ENCODE results near the gene GLUD2. TPM values are rescaled to one million over a fixed set of nuclear protein-coding genes. Genes with fewer than 3 reads are reported as not detected.

The GLUD2 gene
- total and polyA plus RNA-seq, 2 of the 8 experiments (the other 6 are each of a cell fraction or from before 2014, with no cell fraction given): 0.14 to 0.26 TPM

DNA sequence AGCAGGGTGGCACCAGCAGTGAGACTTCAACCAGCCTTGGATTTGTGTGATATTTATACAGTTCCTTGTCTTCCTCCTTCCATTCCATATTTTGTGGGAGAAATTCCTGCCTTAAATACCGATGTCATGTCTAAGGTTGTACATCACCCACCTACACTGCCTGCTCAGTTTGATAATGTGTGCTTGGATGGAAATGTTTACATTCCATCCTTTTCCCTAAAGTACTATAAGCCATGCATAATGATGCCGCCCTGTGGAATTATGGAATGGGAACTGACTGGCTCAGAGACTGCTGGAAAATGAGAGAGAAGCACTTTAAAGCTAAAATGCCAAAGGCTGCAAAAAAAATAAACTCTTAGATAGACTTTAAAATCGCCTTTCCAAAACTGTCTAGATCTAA is 11.3 kb upstream of the GLUD2 start (continued):
- TF ChIP-seq, protein P1, sequence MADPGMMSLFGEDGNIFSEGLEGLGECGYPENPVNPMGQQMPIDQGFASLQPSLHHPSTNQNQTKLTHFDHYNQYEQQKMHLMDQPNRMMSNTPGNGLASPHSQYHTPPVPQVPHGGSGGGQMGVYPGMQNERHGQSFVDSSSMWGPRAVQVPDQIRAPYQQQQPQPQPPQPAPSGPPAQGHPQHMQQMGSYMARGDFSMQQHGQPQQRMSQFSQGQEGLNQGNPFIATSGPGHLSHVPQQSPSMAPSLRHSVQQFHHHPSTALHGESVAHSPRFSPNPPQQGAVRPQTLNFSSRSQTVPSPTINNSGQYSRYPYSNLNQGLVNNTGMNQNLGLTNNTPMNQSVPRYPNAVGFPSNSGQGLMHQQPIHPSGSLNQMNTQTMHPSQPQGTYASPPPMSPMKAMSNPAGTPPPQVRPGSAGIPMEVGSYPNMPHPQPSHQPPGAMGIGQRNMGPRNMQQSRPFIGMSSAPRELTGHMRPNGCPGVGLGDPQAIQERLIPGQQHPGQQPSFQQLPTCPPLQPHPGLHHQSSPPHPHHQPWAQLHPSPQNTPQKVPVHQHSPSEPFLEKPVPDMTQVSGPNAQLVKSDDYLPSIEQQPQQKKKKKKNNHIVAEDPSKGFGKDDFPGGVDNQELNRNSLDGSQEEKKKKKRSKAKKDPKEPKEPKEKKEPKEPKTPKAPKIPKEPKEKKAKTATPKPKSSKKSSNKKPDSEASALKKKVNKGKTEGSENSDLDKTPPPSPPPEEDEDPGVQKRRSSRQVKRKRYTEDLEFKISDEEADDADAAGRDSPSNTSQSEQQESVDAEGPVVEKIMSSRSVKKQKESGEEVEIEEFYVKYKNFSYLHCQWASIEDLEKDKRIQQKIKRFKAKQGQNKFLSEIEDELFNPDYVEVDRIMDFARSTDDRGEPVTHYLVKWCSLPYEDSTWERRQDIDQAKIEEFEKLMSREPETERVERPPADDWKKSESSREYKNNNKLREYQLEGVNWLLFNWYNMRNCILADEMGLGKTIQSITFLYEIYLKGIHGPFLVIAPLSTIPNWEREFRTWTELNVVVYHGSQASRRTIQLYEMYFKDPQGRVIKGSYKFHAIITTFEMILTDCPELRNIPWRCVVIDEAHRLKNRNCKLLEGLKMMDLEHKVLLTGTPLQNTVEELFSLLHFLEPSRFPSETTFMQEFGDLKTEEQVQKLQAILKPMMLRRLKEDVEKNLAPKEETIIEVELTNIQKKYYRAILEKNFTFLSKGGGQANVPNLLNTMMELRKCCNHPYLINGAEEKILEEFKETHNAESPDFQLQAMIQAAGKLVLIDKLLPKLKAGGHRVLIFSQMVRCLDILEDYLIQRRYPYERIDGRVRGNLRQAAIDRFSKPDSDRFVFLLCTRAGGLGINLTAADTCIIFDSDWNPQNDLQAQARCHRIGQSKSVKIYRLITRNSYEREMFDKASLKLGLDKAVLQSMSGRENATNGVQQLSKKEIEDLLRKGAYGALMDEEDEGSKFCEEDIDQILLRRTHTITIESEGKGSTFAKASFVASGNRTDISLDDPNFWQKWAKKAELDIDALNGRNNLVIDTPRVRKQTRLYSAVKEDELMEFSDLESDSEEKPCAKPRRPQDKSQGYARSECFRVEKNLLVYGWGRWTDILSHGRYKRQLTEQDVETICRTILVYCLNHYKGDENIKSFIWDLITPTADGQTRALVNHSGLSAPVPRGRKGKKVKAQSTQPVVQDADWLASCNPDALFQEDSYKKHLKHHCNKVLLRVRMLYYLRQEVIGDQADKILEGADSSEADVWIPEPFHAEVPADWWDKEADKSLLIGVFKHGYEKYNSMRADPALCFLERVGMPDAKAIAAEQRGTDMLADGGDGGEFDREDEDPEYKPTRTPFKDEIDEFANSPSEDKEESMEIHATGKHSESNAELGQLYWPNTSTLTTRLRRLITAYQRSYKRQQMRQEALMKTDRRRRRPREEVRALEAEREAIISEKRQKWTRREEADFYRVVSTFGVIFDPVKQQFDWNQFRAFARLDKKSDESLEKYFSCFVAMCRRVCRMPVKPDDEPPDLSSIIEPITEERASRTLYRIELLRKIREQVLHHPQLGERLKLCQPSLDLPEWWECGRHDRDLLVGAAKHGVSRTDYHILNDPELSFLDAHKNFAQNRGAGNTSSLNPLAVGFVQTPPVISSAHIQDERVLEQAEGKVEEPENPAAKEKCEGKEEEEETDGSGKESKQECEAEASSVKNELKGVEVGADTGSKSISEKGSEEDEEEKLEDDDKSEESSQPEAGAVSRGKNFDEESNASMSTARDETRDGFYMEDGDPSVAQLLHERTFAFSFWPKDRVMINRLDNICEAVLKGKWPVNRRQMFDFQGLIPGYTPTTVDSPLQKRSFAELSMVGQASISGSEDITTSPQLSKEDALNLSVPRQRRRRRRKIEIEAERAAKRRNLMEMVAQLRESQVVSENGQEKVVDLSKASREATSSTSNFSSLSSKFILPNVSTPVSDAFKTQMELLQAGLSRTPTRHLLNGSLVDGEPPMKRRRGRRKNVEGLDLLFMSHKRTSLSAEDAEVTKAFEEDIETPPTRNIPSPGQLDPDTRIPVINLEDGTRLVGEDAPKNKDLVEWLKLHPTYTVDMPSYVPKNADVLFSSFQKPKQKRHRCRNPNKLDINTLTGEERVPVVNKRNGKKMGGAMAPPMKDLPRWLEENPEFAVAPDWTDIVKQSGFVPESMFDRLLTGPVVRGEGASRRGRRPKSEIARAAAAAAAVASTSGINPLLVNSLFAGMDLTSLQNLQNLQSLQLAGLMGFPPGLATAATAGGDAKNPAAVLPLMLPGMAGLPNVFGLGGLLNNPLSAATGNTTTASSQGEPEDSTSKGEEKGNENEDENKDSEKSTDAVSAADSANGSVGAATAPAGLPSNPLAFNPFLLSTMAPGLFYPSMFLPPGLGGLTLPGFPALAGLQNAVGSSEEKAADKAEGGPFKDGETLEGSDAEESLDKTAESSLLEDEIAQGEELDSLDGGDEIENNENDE (IDR thresholded peaks at IDR 0.05; ENCODE audit: insufficient replicate concordance, low read length): no peak
- TF ChIP-seq ASH2L (IDR thresholded peaks at IDR 0.05; ENCODE audit: low read length) (no peak), ATF3 (IDR thresholded peaks at IDR 0.05; ENCODE audit: insufficient read depth, low read depth, low read length) (no peak), E2F6 (IDR thresholded peaks at IDR 0.05) (no peak), POU5F1 (IDR thresholded peaks at IDR 0.05; ENCODE audit: low read depth, low read length) (no peak), SUZ12 (IDR thresholded peaks at IDR 0.05; ENCODE audit: low read length) (no peak), KDM1A (IDR thresholded peaks at IDR 0.05; ENCODE audit: borderline replicate concordance, low read length) (no peak)

All from H1 (cell line).